Neural cell (in vitro differentiated cells): ENCODE data around the gene MEGF9. TPM values are rescaled to one million over a fixed set of nuclear protein-coding genes. Genes with fewer than 3 reads are reported as not detected.

ENCODE experiments used
- H2AFZ ChIP-seq: fragments of 200-600, 300-800 bp; sonication (generic), shearing (Covaris generic); 2 replicates; pipeline ENCODE4 v1.6.0; 2014; ENCODE audit warnings: low read depth, mild to moderate bottlenecking, antibody characterized with exemption, low read length, moderate library complexity
- H3F3A ChIP-seq: fragments of 200-600 bp; shearing (Covaris generic); 2 replicates; pipeline ENCODE4 v1.6.1; 2016; ENCODE audit warnings: mild to moderate bottlenecking, moderate library complexity, mixed read lengths, antibody characterized with exemption, low read length; ENCODE audit not compliant: insufficient read depth, poor library complexity, severe bottlenecking
- H3K27ac ChIP-seq: fragments of 200-600, 300-800 bp; sonication (generic), shearing (Covaris generic); 2 replicates; pipeline ENCODE4 v1.5.1; 2014; ENCODE audit warnings: mild to moderate bottlenecking, low read length, moderate library complexity
- H3K27me3 ChIP-seq: fragments of 300-800, 200-600 bp; sonication (generic), shearing (Covaris generic); 2 replicates; pipeline ENCODE4 v1.6.0; 2014; ENCODE audit warnings: mild to moderate bottlenecking, low read depth, low read length, moderate library complexity; ENCODE audit not compliant: insufficient read depth
- H3K36me3 ChIP-seq: fragments of 300-800, 200-600 bp; sonication (generic), shearing (Covaris generic); 2 replicates; pipeline ENCODE4 v1.5.1; 2014; ENCODE audit warnings: mild to moderate bottlenecking, antibody characterized with exemption, low read length, moderate library complexity; ENCODE audit not compliant: insufficient read depth
- H3K4me2 ChIP-seq: fragments of 300-800, 200-600 bp; sonication (generic), shearing (Covaris generic); 2 replicates; pipeline ENCODE4 v1.6.0; 2014; ENCODE audit warnings: mild to moderate bottlenecking, low read length
- H3K4me3 ChIP-seq: fragments of 300-800, 200-600 bp; sonication (generic), shearing (Covaris generic); 2 replicates; pipeline ENCODE4 v1.5.1; 2014; ENCODE audit warnings: mild to moderate bottlenecking, low read length, moderate library complexity
- H3K79me2 ChIP-seq: fragments of 200-600 bp; shearing (Covaris generic); replicated peaks from 2 replicates; pipeline ENCODE4 v1.6.0; 2014; ENCODE audit warnings: mild to moderate bottlenecking, low read length, moderate library complexity; ENCODE audit not compliant: insufficient read depth
- H3K9ac ChIP-seq: fragments of 300-800, 200-600 bp; sonication (generic), shearing (Covaris generic); 2 replicates; pipeline ENCODE4 v1.6.1; 2016; ENCODE audit warnings: mild to moderate bottlenecking, low read length, mixed read lengths
- H3K9me2 ChIP-seq: fragments of 200-600 bp; shearing (Covaris generic); 2 replicates; pipeline ENCODE4 v1.6.1; 2016; ENCODE audit warnings: mild to moderate bottlenecking, low read length, mixed read lengths; ENCODE audit not compliant: insufficient read depth
- H3K9me3 ChIP-seq: fragments of 200-600, 300-800 bp; sonication (generic), shearing (Covaris generic); 2 replicates; pipeline ENCODE4 v1.6.1; 2016; ENCODE audit warnings: mild to moderate bottlenecking, mixed run types, low read length, moderate library complexity, mixed read lengths
- H4K20me1 ChIP-seq: fragments of 200-600 bp; shearing (Covaris generic); 2 replicates; pipeline ENCODE4 v1.6.1; 2016; ENCODE audit warnings: mild to moderate bottlenecking, mixed run types; ENCODE audit not compliant: insufficient read depth
- EP300 ChIP-seq: fragments of 450-650 bp; conservative IDR thresholded peaks from 2 replicates; pipeline ENCODE4 v1.6.1; 2014; ENCODE audit warnings: antibody characterized with exemption, mild to moderate bottlenecking, moderate library complexity; ENCODE audit not compliant: poor library complexity, severe bottlenecking
- EZH2 ChIP-seq: fragments of 200-600, 300-800 bp; shearing (Covaris generic), sonication (generic); IDR thresholded peaks from 2 replicates; pipeline ENCODE4 v1.6.1; 2014; ENCODE audit warnings: antibody characterized with exemption, low read length, borderline replicate concordance, mild to moderate bottlenecking; ENCODE audit not compliant: insufficient read depth, poor library complexity, severe bottlenecking
- MXI1 ChIP-seq: fragments of 450-650 bp; conservative IDR thresholded peaks from 2 replicates; pipeline ENCODE4 v1.6.1; 2014; ENCODE audit warnings: antibody characterized with exemption, mild to moderate bottlenecking; ENCODE audit not compliant: poor library complexity, severe bottlenecking
- POLR2AphosphoS5 ChIP-seq: IDR thresholded peaks from 2 replicates; pipeline ENCODE4 v1.6.1; 2012
- RAD21 ChIP-seq: fragments of 450-650 bp; conservative IDR thresholded peaks from 2 replicates; pipeline ENCODE4 v1.6.1; 2014; ENCODE audit warnings: antibody characterized with exemption, mild to moderate bottlenecking, moderate library complexity
- SMC3 ChIP-seq: fragments of 450-650 bp; conservative IDR thresholded peaks from 2 replicates; pipeline ENCODE4 v1.6.1; 2014; ENCODE audit warnings: antibody characterized with exemption, mild to moderate bottlenecking, moderate library complexity; ENCODE audit not compliant: poor library complexity
- TAF1 ChIP-seq: IDR thresholded peaks from 2 replicates; pipeline ENCODE4 v1.6.1; 2012; ENCODE audit warnings: low read depth
- polyA plus RNA-seq: library from polyadenylated mRNA; depleted of rRNA; stranded (reverse); fragments of >200 nt; gene quantifications from 2 replicates; pipeline ENCODE4 v1.2.3, GENCODE V29; 2014
- TF ChIP-seq, protein P1 (sequence below): IDR thresholded peaks from 2 replicates; pipeline ENCODE4 v1.6.1; 2012; ENCODE audit warnings: borderline replicate concordance
- TF ChIP-seq, protein P2 (sequence below): fragments of 450-650 bp; IDR thresholded peaks from 2 replicates; pipeline ENCODE4 v1.5.1; 2014; ENCODE audit warnings: antibody characterized with exemption, mild to moderate bottlenecking, moderate library complexity; ENCODE audit not compliant: poor library complexity, severe bottlenecking

MEGF9 gene
- polyA plus RNA-seq, 1 donor from 2014 or later, result 35.0 TPM

DNA sequence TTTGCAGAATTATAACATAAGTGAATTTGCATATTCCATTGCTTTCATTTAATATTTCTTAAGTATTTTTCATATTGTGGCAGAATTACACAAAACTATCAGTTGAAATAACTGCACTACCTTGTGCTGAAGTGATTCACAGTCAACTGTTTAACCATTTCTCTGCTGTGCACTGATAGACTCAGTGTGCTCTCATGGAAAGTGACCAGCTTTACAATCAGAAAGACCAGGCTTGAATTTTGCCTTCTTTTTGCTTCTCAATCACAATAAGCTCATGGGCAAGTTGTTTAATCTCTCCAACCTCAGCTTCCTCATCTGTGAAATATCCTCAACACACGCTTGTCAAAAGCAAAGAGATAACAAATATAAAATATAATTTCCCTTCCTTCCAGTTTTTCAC, 152.6 kb downstream of the MEGF9 start:
- no peaks in the 10 kb centered on the region for H3K9me2 ChIP-seq
- no peak overlapping the region for H2AFZ ChIP-seq
- H3K4me3 ChIP-seq, result no peak overlapping the region
- no peak overlapping the region for H3K4me2 ChIP-seq
- TF ChIP-seq EZH2 (no peak), SMC3 (no peak), MXI1 (no peak), TAF1 (no peak), POLR2AphosphoS5 (no peak), RAD21 (no peak), EP300 (no peak)
- TF ChIP-seq, protein P1, sequence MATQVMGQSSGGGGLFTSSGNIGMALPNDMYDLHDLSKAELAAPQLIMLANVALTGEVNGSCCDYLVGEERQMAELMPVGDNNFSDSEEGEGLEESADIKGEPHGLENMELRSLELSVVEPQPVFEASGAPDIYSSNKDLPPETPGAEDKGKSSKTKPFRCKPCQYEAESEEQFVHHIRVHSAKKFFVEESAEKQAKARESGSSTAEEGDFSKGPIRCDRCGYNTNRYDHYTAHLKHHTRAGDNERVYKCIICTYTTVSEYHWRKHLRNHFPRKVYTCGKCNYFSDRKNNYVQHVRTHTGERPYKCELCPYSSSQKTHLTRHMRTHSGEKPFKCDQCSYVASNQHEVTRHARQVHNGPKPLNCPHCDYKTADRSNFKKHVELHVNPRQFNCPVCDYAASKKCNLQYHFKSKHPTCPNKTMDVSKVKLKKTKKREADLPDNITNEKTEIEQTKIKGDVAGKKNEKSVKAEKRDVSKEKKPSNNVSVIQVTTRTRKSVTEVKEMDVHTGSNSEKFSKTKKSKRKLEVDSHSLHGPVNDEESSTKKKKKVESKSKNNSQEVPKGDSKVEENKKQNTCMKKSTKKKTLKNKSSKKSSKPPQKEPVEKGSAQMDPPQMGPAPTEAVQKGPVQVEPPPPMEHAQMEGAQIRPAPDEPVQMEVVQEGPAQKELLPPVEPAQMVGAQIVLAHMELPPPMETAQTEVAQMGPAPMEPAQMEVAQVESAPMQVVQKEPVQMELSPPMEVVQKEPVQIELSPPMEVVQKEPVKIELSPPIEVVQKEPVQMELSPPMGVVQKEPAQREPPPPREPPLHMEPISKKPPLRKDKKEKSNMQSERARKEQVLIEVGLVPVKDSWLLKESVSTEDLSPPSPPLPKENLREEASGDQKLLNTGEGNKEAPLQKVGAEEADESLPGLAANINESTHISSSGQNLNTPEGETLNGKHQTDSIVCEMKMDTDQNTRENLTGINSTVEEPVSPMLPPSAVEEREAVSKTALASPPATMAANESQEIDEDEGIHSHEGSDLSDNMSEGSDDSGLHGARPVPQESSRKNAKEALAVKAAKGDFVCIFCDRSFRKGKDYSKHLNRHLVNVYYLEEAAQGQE, result no peak
- TF ChIP-seq, protein P2, sequence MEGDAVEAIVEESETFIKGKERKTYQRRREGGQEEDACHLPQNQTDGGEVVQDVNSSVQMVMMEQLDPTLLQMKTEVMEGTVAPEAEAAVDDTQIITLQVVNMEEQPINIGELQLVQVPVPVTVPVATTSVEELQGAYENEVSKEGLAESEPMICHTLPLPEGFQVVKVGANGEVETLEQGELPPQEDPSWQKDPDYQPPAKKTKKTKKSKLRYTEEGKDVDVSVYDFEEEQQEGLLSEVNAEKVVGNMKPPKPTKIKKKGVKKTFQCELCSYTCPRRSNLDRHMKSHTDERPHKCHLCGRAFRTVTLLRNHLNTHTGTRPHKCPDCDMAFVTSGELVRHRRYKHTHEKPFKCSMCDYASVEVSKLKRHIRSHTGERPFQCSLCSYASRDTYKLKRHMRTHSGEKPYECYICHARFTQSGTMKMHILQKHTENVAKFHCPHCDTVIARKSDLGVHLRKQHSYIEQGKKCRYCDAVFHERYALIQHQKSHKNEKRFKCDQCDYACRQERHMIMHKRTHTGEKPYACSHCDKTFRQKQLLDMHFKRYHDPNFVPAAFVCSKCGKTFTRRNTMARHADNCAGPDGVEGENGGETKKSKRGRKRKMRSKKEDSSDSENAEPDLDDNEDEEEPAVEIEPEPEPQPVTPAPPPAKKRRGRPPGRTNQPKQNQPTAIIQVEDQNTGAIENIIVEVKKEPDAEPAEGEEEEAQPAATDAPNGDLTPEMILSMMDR, result no peak
- no peaks in the 10 kb centered on the region for H3F3A ChIP-seq
- no peak overlapping the region for H3K27ac ChIP-seq
- H3K79me2 ChIP-seq, result no peaks in the 10 kb centered on the region
- H3K9me3 ChIP-seq, result no peaks in the 10 kb centered on the region
- H3K36me3 ChIP-seq, result peaks cover 4% of the 10 kb centered on the region
- no peaks in the 10 kb centered on the region for H3K27me3 ChIP-seq
- no peak overlapping the region for H3K9ac ChIP-seq
- no peaks in the 10 kb centered on the region for H4K20me1 ChIP-seq

GRCh38 chr9:120559546-120559945, 154.7 kb downstream of the MEGF9 start:
- Histone ChIP-seq H3K36me3 (no peaks in the 10 kb centered on the region), H4K20me1 (no peaks in the 10 kb centered on the region), H3F3A (no peaks in the 10 kb centered on the region), H3K79me2 (no peaks in the 10 kb centered on the region), H2AFZ (no peak overlapping the region), H3K9ac (no peak overlapping the region), H3K9me3 (no peaks in the 10 kb centered on the region), H3K27ac (no peak overlapping the region), H3K4me2 (no peak overlapping the region), H3K9me2 (no peaks in the 10 kb centered on the region), H3K27me3 (no peaks in the 10 kb centered on the region), H3K4me3 (no peak overlapping the region)
- no peak for TF ChIP-seq POLR2AphosphoS5
- no peak for TF ChIP-seq TAF1
- TF ChIP-seq EZH2, result no peak
- TF ChIP-seq MXI1, result no peak
- TF ChIP-seq, protein P1, result no peak
- no peak for TF ChIP-seq SMC3
- no peak for TF ChIP-seq RAD21
- no peak for TF ChIP-seq EP300
- TF ChIP-seq, protein P2, result no peak
